ENCODE measurements around the gene PCP2.

The PCP2 gene

DNA sequence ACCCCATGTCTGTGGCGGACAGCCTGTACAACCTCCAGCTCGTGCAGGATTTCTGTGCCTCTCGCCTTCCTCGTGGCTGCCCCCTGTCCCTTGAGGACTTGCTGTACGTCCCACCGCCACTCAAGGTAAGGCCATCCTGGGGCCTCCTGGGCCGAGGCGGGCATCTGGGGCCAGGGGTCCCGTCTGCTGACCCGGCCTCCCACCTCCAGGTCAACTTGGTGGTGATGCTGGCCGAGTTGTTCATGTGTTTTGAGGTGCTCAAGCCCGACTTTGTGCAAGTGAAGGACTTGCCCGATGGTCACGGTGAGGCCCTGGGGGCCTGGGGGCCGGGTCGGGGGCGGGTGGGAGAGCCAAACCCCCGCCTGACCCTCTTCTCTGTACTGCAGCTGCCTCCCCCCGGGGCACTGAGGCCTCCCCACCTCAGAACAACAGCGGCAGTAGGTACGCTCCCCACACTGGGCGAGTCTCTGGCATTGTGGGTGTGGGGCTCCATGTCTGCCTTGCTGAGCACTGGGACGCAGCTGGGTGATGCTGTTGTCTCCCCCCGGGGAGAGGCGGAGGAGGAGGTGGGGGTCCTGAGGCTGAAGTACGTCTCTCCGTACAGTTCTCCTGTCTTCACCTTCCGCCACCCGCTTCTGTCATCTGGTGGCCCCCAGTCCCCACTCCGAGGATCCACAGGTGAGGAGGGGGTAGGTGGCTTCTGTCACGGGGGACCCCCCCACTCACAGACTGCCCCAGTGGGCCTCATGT, 22.9 kb downstream of the PCP2 start:
- Histone ChIP-seq H3K27me3 (replicated peaks) (no peaks in the 10 kb centered on the region), H3K4me3 (ENCODE audit: low read depth, low read length) (no peak overlapping the region), H3K36me3 (replicated peaks) (no peaks in the 10 kb centered on the region), H3K27ac (no peak overlapping the region)
- no peak for DNase-seq
- no peak for TF ChIP-seq CTCF (IDR thresholded peaks at IDR 0.05; ENCODE audit: low read depth, low read length, missing control alignments)
- in situ Hi-C loops (cut with HindIII; ENCODE audit: low pct_ligation_motif_present, low sequenced_read_pairs) = no loop called here

GRCh38 chr19:7607874-7608560, 25.5 kb downstream of the PCP2 start:
- Histone ChIP-seq H3K36me3 (replicated peaks) (no peaks in the 10 kb centered on the region), H3K27ac (no peak overlapping the region), H3K4me3 (ENCODE audit: low read depth, low read length) (no peak overlapping the region), H3K27me3 (replicated peaks) (no peaks in the 10 kb centered on the region)
- TF ChIP-seq CTCF (IDR thresholded peaks at IDR 0.05; ENCODE audit: low read depth, low read length, missing control alignments) = no peak
- in situ Hi-C loops (cut with HindIII; ENCODE audit: low pct_ligation_motif_present, low sequenced_read_pairs) = no loop called here
- no peak for DNase-seq

- Histone ChIP-seq H3K36me3 (replicated peaks) (no peaks in the 10 kb centered on the region), H3K27me3 (replicated peaks) (no peaks in the 10 kb centered on the region), H3K27ac (no peak overlapping the region), H3K4me3 (ENCODE audit: low read depth, low read length) (no peak overlapping the region)
- in situ Hi-C loops (cut with HindIII; ENCODE audit: low pct_ligation_motif_present, low sequenced_read_pairs) = no loop called here
- no peak for TF ChIP-seq CTCF (IDR thresholded peaks at IDR 0.05; ENCODE audit: low read depth, low read length, missing control alignments)
- DNase-seq = no peak
Measured at GRCh38 chr19:7607212-7607873, 26.2 kb downstream of the PCP2 start.

GRCh38 chr19:7606289-7606688, 27.2 kb downstream of the PCP2 start:
- in situ Hi-C loops (cut with HindIII; ENCODE audit: low pct_ligation_motif_present, low sequenced_read_pairs) = no loop called here
- TF ChIP-seq CTCF (IDR thresholded peaks at IDR 0.05; ENCODE audit: low read depth, low read length, missing control alignments) = no peak
- no peaks in the 10 kb centered on the region for H3K27me3 ChIP-seq (replicated peaks)
- no peak for DNase-seq
- H3K4me3 ChIP-seq (ENCODE audit: low read depth, low read length) = no peak overlapping the region
- H3K36me3 ChIP-seq (replicated peaks) = no peaks in the 10 kb centered on the region
- H3K27ac ChIP-seq = no peak overlapping the region

DNA sequence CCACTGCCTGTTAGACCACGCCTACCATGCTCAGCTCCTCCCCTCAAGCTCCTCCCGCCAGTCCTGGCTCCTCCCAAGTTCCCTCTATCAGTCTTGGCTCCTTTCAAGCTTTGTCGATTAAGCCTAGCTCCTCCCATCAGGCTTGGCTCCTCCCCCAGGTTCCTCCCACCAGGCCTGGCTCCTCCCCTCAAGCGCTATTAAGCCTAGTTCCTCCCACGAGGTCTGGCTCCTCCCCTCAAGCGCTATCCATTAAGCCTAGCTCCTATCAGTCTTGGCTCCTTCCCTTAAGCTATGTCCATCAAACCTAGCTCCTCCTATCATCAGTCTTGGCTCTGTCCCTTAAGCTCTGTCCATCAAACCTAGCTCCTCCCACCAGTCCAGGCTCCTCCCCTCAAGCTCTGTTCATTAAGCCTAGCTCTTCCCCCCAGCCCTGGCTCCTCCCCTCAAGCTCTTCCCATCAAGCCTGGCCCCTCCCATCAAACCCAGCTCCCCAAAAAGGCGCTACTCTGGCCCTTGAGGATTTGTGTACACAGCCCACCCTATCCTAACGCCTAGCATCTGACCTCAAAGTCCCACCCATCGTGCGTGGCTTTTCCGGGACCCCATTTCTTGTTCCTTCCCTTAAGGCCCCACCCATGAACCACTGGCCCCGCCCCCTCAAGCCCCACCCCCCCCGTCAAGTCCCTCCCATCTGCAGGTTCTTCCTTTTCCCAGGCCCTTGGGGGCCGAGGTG, 27.9 kb downstream of the PCP2 start:
- TF ChIP-seq CTCF (IDR thresholded peaks at IDR 0.05; ENCODE audit: low read depth, low read length, missing control alignments) = no peak
- no peak for DNase-seq

More for the DNA sequence above, 27.9 kb downstream of the PCP2 start:
- no peaks in the 10 kb centered on the region for H3K36me3 ChIP-seq (replicated peaks)
- H3K27me3 ChIP-seq (replicated peaks) = no peaks in the 10 kb centered on the region
- in situ Hi-C loops (cut with HindIII; ENCODE audit: low pct_ligation_motif_present, low sequenced_read_pairs) = no loop called here
- H3K27ac ChIP-seq = no peak overlapping the region
- H3K4me3 ChIP-seq (ENCODE audit: low read depth, low read length) = no peak overlapping the region

Measured in brain microvascular endothelial cell (primary cell).